DOHH2 (cell line): ENCODE data around the gene RPUSD2.

ENCODE experiments used
- H3F3A ChIP-seq: fragments of 200-600 bp; sonication (generic), shearing (Covaris generic); 2 replicates; pipeline ENCODE4 v1.6.0; 2016; ENCODE audit warnings: antibody characterized with exemption, mild to moderate bottlenecking; ENCODE audit not compliant: control insufficient read depth, insufficient read depth
- H3K27ac ChIP-seq: fragments of 200-600 bp; sonication (generic); 2 replicates; pipeline ENCODE4 v1.5.1; 2014; ENCODE audit warnings: low read depth, mild to moderate bottlenecking, low read length, moderate library complexity
- H3K27me3 ChIP-seq: fragments of 200-600 bp; sonication (generic); 2 replicates; pipeline ENCODE4 v1.6.1; 2014; ENCODE audit warnings: mild to moderate bottlenecking, low read length, mixed read lengths; ENCODE audit not compliant: control insufficient read depth
- H3K36me3 ChIP-seq: fragments of 200-600 bp; sonication (generic); 2 replicates; pipeline ENCODE4 v1.6.1; 2014; ENCODE audit warnings: mild to moderate bottlenecking, low read length, moderate library complexity, mixed read lengths; ENCODE audit not compliant: control insufficient read depth
- H3K4me1 ChIP-seq: fragments of 200-600 bp; sonication (generic); 2 replicates; pipeline ENCODE4 v1.6.1; 2014; ENCODE audit warnings: mild to moderate bottlenecking, low read length, mixed read lengths; ENCODE audit not compliant: control insufficient read depth
- H3K4me2 ChIP-seq: fragments of 200-600 bp; sonication (generic); 2 replicates; pipeline ENCODE4 v1.6.0; 2014; ENCODE audit warnings: mild to moderate bottlenecking, low read length, moderate library complexity
- H3K4me3 ChIP-seq: fragments of 200-600 bp; sonication (generic); 2 replicates; pipeline ENCODE4 v1.5.1; 2014; ENCODE audit warnings: mild to moderate bottlenecking, low read length, mixed read lengths
- H3K79me2 ChIP-seq: fragments of 200-600 bp; sonication (generic); 2 replicates; pipeline ENCODE4 v1.6.1; 2014; ENCODE audit warnings: mild to moderate bottlenecking, low read length, mixed read lengths; ENCODE audit not compliant: control insufficient read depth
- H3K9me2 ChIP-seq: fragments of 200-600 bp; sonication (generic); replicated peaks from 2 replicates; pipeline ENCODE4 v1.6.1; 2014; ENCODE audit warnings: mild to moderate bottlenecking, low read length, mixed read lengths; ENCODE audit not compliant: control insufficient read depth
- H3K9me3 ChIP-seq: fragments of 200-600 bp; sonication (generic); 2 replicates; pipeline ENCODE4 v1.6.1; 2014; ENCODE audit warnings: antibody characterized with exemption, low read length, mixed read lengths; ENCODE audit not compliant: control insufficient read depth, insufficient read depth
- H4K20me1 ChIP-seq: fragments of 200-600 bp; sonication (generic); 2 replicates; pipeline ENCODE4 v1.6.0; 2014; ENCODE audit warnings: low read depth, mild to moderate bottlenecking, antibody characterized with exemption, low read length, moderate library complexity; ENCODE audit not compliant: control insufficient read depth, insufficient read depth
- EZH2phosphoT487 ChIP-seq: fragments of 200-600 bp; sonication (generic); IDR thresholded peaks from 2 replicates; pipeline ENCODE4 v1.6.1; 2017; ENCODE audit warnings: borderline replicate concordance, mild to moderate bottlenecking, antibody characterized with exemption, low read length, moderate library complexity, mixed read lengths
- TF ChIP-seq, protein P1 (sequence below): fragments of 200-600 bp; sonication (generic); IDR thresholded peaks from one replicate; pipeline ENCODE4 v1.5.1; 2014; ENCODE audit warnings: antibody characterized with exemption, mild to moderate bottlenecking, low read depth, low read length; ENCODE audit not compliant: poor library complexity, severe bottlenecking

The RPUSD2 gene

DNA sequence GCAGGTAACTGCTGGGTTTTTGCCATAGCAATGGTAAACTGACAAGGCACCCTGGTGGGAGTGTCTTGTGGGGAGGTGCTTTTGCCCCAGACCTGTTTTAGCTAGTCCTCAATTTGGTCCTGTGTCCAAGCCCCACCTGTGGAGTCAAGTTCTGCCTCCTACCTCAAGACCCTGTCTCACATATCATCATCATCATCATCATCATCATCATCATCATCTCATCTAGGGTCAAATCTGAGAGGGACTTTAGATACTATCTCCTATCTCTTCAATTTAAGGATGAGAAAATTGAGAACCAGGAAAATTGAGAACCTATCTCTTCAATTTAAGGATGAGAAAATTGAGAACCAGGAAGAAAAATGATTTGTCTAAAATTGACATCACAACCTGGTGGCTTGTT lies 34.8 kb downstream of the RPUSD2 start:
- Histone ChIP-seq H3K36me3 (peaks cover 74% of the 10 kb centered on the region), H3K79me2 (peaks cover 67% of the 10 kb centered on the region), H4K20me1 (no peaks in the 10 kb centered on the region), H3K4me2 (peak overlapping the region; percentile 14), H3K9me2 (no peaks in the 10 kb centered on the region), H3K4me3 (no peak overlapping the region), H3K9me3 (no peaks in the 10 kb centered on the region), H3K27ac (no peak overlapping the region), H3F3A (peaks cover 16% of the 10 kb centered on the region), H3K4me1 (peaks cover 44% of the 10 kb centered on the region), H3K27me3 (no peaks in the 10 kb centered on the region)
- TF ChIP-seq EZH2phosphoT487 = no peak
- TF ChIP-seq, protein P1, sequence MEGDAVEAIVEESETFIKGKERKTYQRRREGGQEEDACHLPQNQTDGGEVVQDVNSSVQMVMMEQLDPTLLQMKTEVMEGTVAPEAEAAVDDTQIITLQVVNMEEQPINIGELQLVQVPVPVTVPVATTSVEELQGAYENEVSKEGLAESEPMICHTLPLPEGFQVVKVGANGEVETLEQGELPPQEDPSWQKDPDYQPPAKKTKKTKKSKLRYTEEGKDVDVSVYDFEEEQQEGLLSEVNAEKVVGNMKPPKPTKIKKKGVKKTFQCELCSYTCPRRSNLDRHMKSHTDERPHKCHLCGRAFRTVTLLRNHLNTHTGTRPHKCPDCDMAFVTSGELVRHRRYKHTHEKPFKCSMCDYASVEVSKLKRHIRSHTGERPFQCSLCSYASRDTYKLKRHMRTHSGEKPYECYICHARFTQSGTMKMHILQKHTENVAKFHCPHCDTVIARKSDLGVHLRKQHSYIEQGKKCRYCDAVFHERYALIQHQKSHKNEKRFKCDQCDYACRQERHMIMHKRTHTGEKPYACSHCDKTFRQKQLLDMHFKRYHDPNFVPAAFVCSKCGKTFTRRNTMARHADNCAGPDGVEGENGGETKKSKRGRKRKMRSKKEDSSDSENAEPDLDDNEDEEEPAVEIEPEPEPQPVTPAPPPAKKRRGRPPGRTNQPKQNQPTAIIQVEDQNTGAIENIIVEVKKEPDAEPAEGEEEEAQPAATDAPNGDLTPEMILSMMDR = no peak

DNA sequence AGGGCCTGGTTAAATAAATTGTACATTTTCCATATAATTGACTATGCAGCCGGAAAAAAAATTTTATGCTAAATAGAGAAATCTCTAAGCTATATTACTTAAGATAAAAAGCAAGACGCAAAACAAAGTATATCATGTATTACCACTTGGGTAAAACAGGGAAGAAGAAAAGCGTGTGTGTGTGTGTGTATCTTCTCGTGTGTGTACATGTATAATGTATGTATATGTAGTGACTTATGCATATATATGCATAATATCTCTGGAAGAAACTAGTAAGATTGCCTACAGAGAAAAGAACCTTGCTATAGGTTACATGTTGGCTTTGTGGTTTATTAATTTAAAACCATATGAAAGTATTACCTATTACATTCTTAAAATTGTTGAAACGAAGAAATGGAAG lies 44.0 kb downstream of the RPUSD2 start:
- H3K4me2 ChIP-seq = no peak overlapping the region
- H3F3A ChIP-seq = peaks cover under 1% of the 10 kb centered on the region; the same call in 1 of the 2 replicates
- H3K36me3 ChIP-seq = peaks cover 70% of the 10 kb centered on the region
- H3K27me3 ChIP-seq = no peaks in the 10 kb centered on the region
- no peak overlapping the region for H3K4me3 ChIP-seq
- H3K79me2 ChIP-seq = no peaks in the 10 kb centered on the region
- H3K9me3 ChIP-seq = no peaks in the 10 kb centered on the region
- no peaks in the 10 kb centered on the region for H3K9me2 ChIP-seq
- TF ChIP-seq, protein P1 = no peak
- no peak for TF ChIP-seq EZH2phosphoT487
- H3K27ac ChIP-seq = no peak overlapping the region
- H4K20me1 ChIP-seq = no peaks in the 10 kb centered on the region
- H3K4me1 ChIP-seq = peaks cover 14% of the 10 kb centered on the region

DNA sequence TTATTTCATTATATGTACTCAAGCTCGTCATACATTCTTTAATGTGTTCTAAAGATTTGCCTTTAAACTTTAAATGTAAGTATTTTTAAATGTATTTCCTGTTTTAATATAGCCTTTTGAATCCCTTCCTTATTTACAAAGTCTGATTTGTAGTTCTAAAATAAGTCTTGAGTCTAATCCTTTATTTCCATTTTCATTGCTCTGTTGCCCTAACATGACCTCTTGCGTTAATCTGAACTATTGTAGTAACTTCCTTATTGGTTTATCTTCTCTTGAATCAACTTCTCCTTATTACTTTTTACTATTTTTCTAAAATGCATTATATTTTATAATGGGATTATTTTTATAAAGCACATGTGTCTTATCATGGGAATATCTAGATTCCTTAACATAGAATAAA lies 48.9 kb downstream of the RPUSD2 start:
- Histone ChIP-seq H4K20me1 (no peaks in the 10 kb centered on the region), H3K4me3 (no peak overlapping the region), H3K4me1 (peaks cover 14% of the 10 kb centered on the region), H3K27me3 (no peaks in the 10 kb centered on the region), H3K79me2 (no peaks in the 10 kb centered on the region), H3K9me3 (no peaks in the 10 kb centered on the region), H3F3A (peaks cover 3% of the 10 kb centered on the region; the same call in 1 of the 2 replicates), H3K36me3 (peaks cover 74% of the 10 kb centered on the region), H3K27ac (no peak overlapping the region), H3K9me2 (no peaks in the 10 kb centered on the region), H3K4me2 (no peak overlapping the region)
- TF ChIP-seq, protein P1 = no peak

DNA sequence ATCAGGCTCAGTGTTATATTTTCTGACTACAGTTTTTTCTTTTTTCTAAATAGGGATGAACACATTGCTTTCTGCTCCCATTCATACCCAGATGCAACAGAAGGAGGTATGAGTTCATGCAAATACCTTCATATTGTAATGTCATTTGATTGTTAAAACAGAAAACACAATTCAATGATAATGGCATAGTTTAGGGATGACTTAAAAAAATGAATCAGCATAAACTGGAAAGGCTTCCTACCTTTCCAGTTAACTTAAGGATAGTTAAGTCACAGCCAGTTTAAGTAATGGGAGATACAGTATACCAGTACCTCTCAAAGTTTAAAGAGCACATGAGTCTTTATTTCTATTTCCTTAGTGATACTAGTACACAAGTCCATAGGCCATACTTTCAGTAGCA lies 49.8 kb downstream of the RPUSD2 start:
- Histone ChIP-seq H3K27me3 (no peaks in the 10 kb centered on the region), H3K4me1 (peaks cover 14% of the 10 kb centered on the region), H3K4me2 (no peak overlapping the region), H3F3A (peaks cover 3% of the 10 kb centered on the region; the same call in 1 of the 2 replicates), H3K9me2 (no peaks in the 10 kb centered on the region), H4K20me1 (no peaks in the 10 kb centered on the region), H3K27ac (no peak overlapping the region), H3K4me3 (no peak overlapping the region), H3K36me3 (peaks cover 79% of the 10 kb centered on the region), H3K9me3 (no peaks in the 10 kb centered on the region), H3K79me2 (no peaks in the 10 kb centered on the region)
- TF ChIP-seq, protein P1 = no peak
- no peak for TF ChIP-seq EZH2phosphoT487
